T follicular helper cell (primary cell): Measurements from ENCODE around the gene AFM.
"Not testable (repeated sequence)": the region's sequence is repeated elsewhere in the genome, so short reads cannot be mapped to it uniquely, and the experiment has no call there.

Source experiments
- DNase-seq: peaks from one replicate; pipeline ENCODE4 v3.0.0-alpha.2; 2020; ENCODE audit warnings: low read depth

AFM gene

GRCh38 chr4:73505567-73505966 is 24.0 kb downstream of the AFM start:
- DNase-seq: no peak

- no peak for DNase-seq
Measured at GRCh38 chr4:73507541-73507940, 26.0 kb downstream of the AFM start.

- DNase-seq: no peak
Measured at GRCh38 chr4:73508651-73509050, 27.1 kb downstream of the AFM start.

GRCh38 chr4:73518340-73518739 is 36.8 kb downstream of the AFM start:
- DNase-seq: no peak

GRCh38 chr4:73520821-73521220 is 39.3 kb downstream of the AFM start:
- no peak for DNase-seq

- DNase-seq: no peak
Measured at GRCh38 chr4:73523126-73523525, 41.6 kb downstream of the AFM start.

GRCh38 chr4:73525611-73526010 is 44.1 kb downstream of the AFM start:
- DNase-seq: no peak

GRCh38 chr4:73527196-73527595 is 45.7 kb downstream of the AFM start:
- DNase-seq: no peak

- DNase-seq: no peak
Measured at GRCh38 chr4:73528171-73528570, 46.6 kb downstream of the AFM start.

GRCh38 chr4:73533515-73534422 is 52.2 kb downstream of the AFM start:
- no peak for DNase-seq

GRCh38 chr4:73538162-73538561 is 56.6 kb downstream of the AFM start:
- no peak for DNase-seq

- DNase-seq: no peak
Measured at GRCh38 chr4:73539386-73539785, 57.8 kb downstream of the AFM start.

- no peak for DNase-seq
Measured at GRCh38 chr4:73540826-73541225, 59.3 kb downstream of the AFM start.

GRCh38 chr4:73541251-73541650 is 59.7 kb downstream of the AFM start:
- no peak for DNase-seq

- no peak for DNase-seq
Measured at GRCh38 chr4:73544620-73545019, 63.1 kb downstream of the AFM start.

GRCh38 chr4:73550865-73551264 is 69.3 kb downstream of the AFM start:
- not testable (repeated sequence) for DNase-seq
